WTC11 (cell line): Measurements from ENCODE around the gene CHRM2. TPM values are rescaled to one million over a fixed set of nuclear protein-coding genes. Genes with fewer than 3 reads are reported as not detected.

Source experiments
- ATAC-seq: fragments of 200-7000 bp; cut with Tn5 transposase; 2 replicates; pipeline ENCODE4 v1.10.0; 2021; ENCODE audit warnings: mild to moderate bottlenecking, moderate library complexity
- CTCF ChIA-PET: fragments of 300-600 bp; sonication (Branson Sonifier 250); formaldehyde crosslinking; loops from one replicate; lab custom pipeline; 2021; ENCODE audit warnings: antibody characterized with exemption; lab: Charles Lee
- POLR2A ChIA-PET: fragments of 350-600 bp; sonication (Branson Sonifier 250); formaldehyde crosslinking; loops from one replicate; lab custom pipeline; 2021; ENCODE audit warnings: antibody characterized with exemption; lab: Charles Lee
- DNase-seq: peaks from one replicate; pipeline ENCODE4 v3.0.0; 2021; ENCODE audit warnings: low spot score
- H3K27ac Mint-ChIP-seq: 2 replicates; pipeline ENCODE4 v1.8.0; 2021; ENCODE audit warnings: mixed read lengths
- H3K27me3 Mint-ChIP-seq: 2 replicates; pipeline ENCODE4 v1.8.0; 2021; ENCODE audit warnings: low read depth, mild to moderate bottlenecking, moderate library complexity, mixed read lengths
- H3K36me3 Mint-ChIP-seq: 2 replicates; pipeline ENCODE4 v1.8.0; 2021; ENCODE audit warnings: mixed read lengths
- H3K4me1 Mint-ChIP-seq: 2 replicates; pipeline ENCODE4 v1.8.0; 2022; ENCODE audit warnings: mixed read lengths
- H3K4me3 Mint-ChIP-seq: 2 replicates; pipeline ENCODE4 v1.8.0; 2021; ENCODE audit warnings: mild to moderate bottlenecking, moderate library complexity, mixed read lengths
- H3K9me3 Mint-ChIP-seq: 2 replicates; pipeline ENCODE4 v1.8.0; 2021; ENCODE audit warnings: mixed read lengths
- AFF4 ChIP-seq: sonication (generic); formaldehyde crosslinking; IDR thresholded peaks from 2 replicates; pipeline ENCODE4 v1.8.1; 2023; ENCODE audit warnings: mild to moderate bottlenecking, missing genetic modification reagents, borderline replicate concordance
- AR ChIP-seq: fragments of 250-450 bp; sonication (Bioruptor Pico); IDR thresholded peaks from 2 replicates; pipeline ENCODE4 v1.9.0; 2021; ENCODE audit warnings: mild to moderate bottlenecking
- ATF2 ChIP-seq: sonication (generic); formaldehyde crosslinking; IDR thresholded peaks from 2 replicates; pipeline ENCODE4 v1.8.1; 2022; ENCODE audit warnings: low read depth, missing genetic modification reagents, borderline replicate concordance
- CDX4 ChIP-seq: fragments of 250-450 bp; sonication (Bioruptor Pico); IDR thresholded peaks from 2 replicates; pipeline ENCODE4 v1.9.0; 2021; ENCODE audit warnings: moderate library complexity, mild to moderate bottlenecking, inconsistent platforms, borderline replicate concordance
- CREB1 ChIP-seq: sonication (generic); formaldehyde crosslinking; IDR thresholded peaks from 2 replicates; pipeline ENCODE4 v1.8.0; 2023; ENCODE audit warnings: mild to moderate bottlenecking, missing genetic modification reagents
- CREM ChIP-seq: sonication (generic); formaldehyde crosslinking; IDR thresholded peaks from 2 replicates; pipeline ENCODE4 v1.8.1; 2022; ENCODE audit warnings: mild to moderate bottlenecking, missing genetic modification reagents, moderate library complexity
- E2F5 ChIP-seq: sonication (generic); formaldehyde crosslinking; IDR thresholded peaks from 2 replicates; pipeline ENCODE4 v1.8.1; 2022; ENCODE audit warnings: mild to moderate bottlenecking, moderate library complexity, missing genetic modification reagents
- FOXP1 ChIP-seq: sonication (generic); formaldehyde crosslinking; IDR thresholded peaks from 2 replicates; pipeline ENCODE4 v1.8.0; 2022; ENCODE audit warnings: missing genetic modification reagents, mild to moderate bottlenecking, moderate library complexity, borderline replicate concordance
- GRHL2 ChIP-seq: fragments of 250-450 bp; sonication (Bioruptor Pico); IDR thresholded peaks from 2 replicates; pipeline ENCODE4 v1.8.0; 2022; ENCODE audit warnings: mild to moderate bottlenecking, moderate library complexity; ENCODE audit not compliant: insufficient replicate concordance, severe bottlenecking
- MXD4 ChIP-seq: fragments of 250-450 bp; sonication (Bioruptor Pico); IDR thresholded peaks from 2 replicates; pipeline ENCODE4 v1.8.0; 2021; ENCODE audit warnings: mild to moderate bottlenecking, moderate library complexity, borderline replicate concordance
- NFE2L1 ChIP-seq: sonication (generic); formaldehyde crosslinking; IDR thresholded peaks from 2 replicates; pipeline ENCODE4 v1.8.1; 2023; ENCODE audit warnings: missing genetic modification reagents
- NFYB ChIP-seq: sonication (generic); formaldehyde crosslinking; conservative IDR thresholded peaks from 2 replicates; pipeline ENCODE4 v1.8.0; 2022; ENCODE audit warnings: low read depth, missing genetic modification reagents
- PRDM15 ChIP-seq: sonication (generic); formaldehyde crosslinking; IDR thresholded peaks from 2 replicates; pipeline ENCODE4 v1.8.0; 2022; ENCODE audit warnings: missing genetic modification reagents
- PREB ChIP-seq: sonication (generic); formaldehyde crosslinking; IDR thresholded peaks from 2 replicates; pipeline ENCODE4 v1.8.1; 2022; ENCODE audit warnings: mild to moderate bottlenecking, missing genetic modification reagents, moderate library complexity, borderline replicate concordance
- RELA ChIP-seq: sonication (generic); formaldehyde crosslinking; IDR thresholded peaks from 2 replicates; pipeline ENCODE4 v1.8.1; 2022; ENCODE audit warnings: missing genetic modification reagents, mild to moderate bottlenecking, borderline replicate concordance
- RORB ChIP-seq: fragments of 250-450 bp; sonication (Bioruptor Pico); IDR thresholded peaks from 2 replicates; pipeline ENCODE4 v1.9.0; 2021; ENCODE audit warnings: mild to moderate bottlenecking
- USF1 ChIP-seq: sonication (generic); formaldehyde crosslinking; IDR thresholded peaks from 2 replicates; pipeline ENCODE4 v1.8.0; 2022; ENCODE audit warnings: mild to moderate bottlenecking, missing genetic modification reagents
- ZSCAN18 ChIP-seq: fragments of 250-450 bp; sonication (Bioruptor Pico); IDR thresholded peaks from 2 replicates; pipeline ENCODE4 v2.1.2; 2022; ENCODE audit warnings: mild to moderate bottlenecking, moderate library complexity
- total RNA-seq: library from RNA; stranded (reverse); gene quantifications from 3 replicates; pipeline ENCODE4 v1.2.3, GENCODE V29; 2021

CHRM2 gene
- total RNA-seq, 1 experiment from 2014 or later: 0.15 TPM

- no peak for TF ChIP-seq AR
- no peak for TF ChIP-seq ZSCAN18
- TF ChIP-seq MXD4 (CRISPR knock-in tag): no peak
- no peak for TF ChIP-seq CREB1 (CRISPR knock-in tag)
- no peak for TF ChIP-seq USF1 (CRISPR knock-in tag)
- TF ChIP-seq PREB (CRISPR knock-in tag): no peak
These were observed 137.4 kb downstream of the CHRM2 start (continued) for GRCh38 chr7:137005873-137006272.

GRCh38 chr7:137006293-137006692 is 137.8 kb downstream of the CHRM2 start:
- Mint-ChIP-seq H3K27ac (no peak overlapping the region), H3K27me3 (peaks cover 13% of the 10 kb centered on the region), H3K4me1 (peaks cover 5% of the 10 kb centered on the region), H3K36me3 (no peaks in the 10 kb centered on the region), H3K9me3 (no peaks in the 10 kb centered on the region), H3K4me3 (no peak overlapping the region)
- DNase-seq (no peak), ATAC-seq (no peak)
- ChIA-PET POLR2A (no interaction called here), CTCF (no interaction called here)
- TF ChIP-seq FOXP1 (CRISPR knock-in tag) (no peak), NFYB (no peak), PRDM15 (CRISPR knock-in tag) (no peak), CREM (CRISPR knock-in tag) (no peak), AFF4 (no peak), ATF2 (CRISPR knock-in tag) (no peak), NFE2L1 (no peak), RELA (no peak), E2F5 (CRISPR knock-in tag) (no peak), GRHL2 (CRISPR knock-in tag) (no peak), RORB (CRISPR knock-in tag) (no peak), CDX4 (CRISPR knock-in tag) (no peak)
